KMS-11 (cell line): ENCODE measurements around the gene RNF31.

Experiments
- H2AFZ ChIP-seq: fragments of 200-600 bp; sonication (generic); 2 replicates; pipeline ENCODE4 v1.6.1; 2016; ENCODE audit warnings: antibody characterized with exemption, mixed run types, low read depth
- H3K27ac ChIP-seq: fragments of 200-600 bp; sonication (generic); 2 replicates; pipeline ENCODE4 v1.6.1; 2016; ENCODE audit warnings: mild to moderate bottlenecking, mixed run types
- H3K27me3 ChIP-seq: fragments of 200-600 bp; sonication (generic); 2 replicates; pipeline ENCODE4 v1.6.1; 2017; ENCODE audit warnings: mild to moderate bottlenecking, low read depth, mixed run types, moderate library complexity; ENCODE audit not compliant: insufficient read depth
- H3K36me3 ChIP-seq: fragments of 200-600 bp; sonication (generic); 2 replicates; pipeline ENCODE4 v1.6.1; 2017; ENCODE audit warnings: mild to moderate bottlenecking, mixed run types; ENCODE audit not compliant: insufficient read depth
- H3K4me1 ChIP-seq: fragments of 200-600 bp; sonication (generic); 2 replicates; pipeline ENCODE4 v1.6.1; 2016; ENCODE audit warnings: mild to moderate bottlenecking, low read depth, mixed run types; ENCODE audit not compliant: poor library complexity, severe bottlenecking
- H3K4me2 ChIP-seq: fragments of 200-600 bp; sonication (generic); 2 replicates; pipeline ENCODE4 v1.7.0; 2016; ENCODE audit warnings: mild to moderate bottlenecking, mixed run types
- H3K4me3 ChIP-seq: fragments of 200-600 bp; sonication (generic); IDR thresholded peaks from 2 replicates; pipeline ENCODE4 v1.6.1; 2017; ENCODE audit warnings: low read depth, low read length, mixed read lengths; ENCODE audit not compliant: insufficient read depth
- H3K79me2 ChIP-seq: fragments of 200-600 bp; sonication (generic); 2 replicates; pipeline ENCODE4 v1.6.1; 2016; ENCODE audit warnings: low read depth, mixed run types; ENCODE audit not compliant: insufficient read depth
- H3K9ac ChIP-seq: fragments of 200-600 bp; sonication (generic); 2 replicates; pipeline ENCODE4 v1.6.1; 2016; ENCODE audit warnings: mild to moderate bottlenecking, mixed run types
- H4K20me1 ChIP-seq: fragments of 200-600 bp; sonication (generic); 2 replicates; pipeline ENCODE4 v1.6.1; 2016; ENCODE audit warnings: mild to moderate bottlenecking, mixed run types; ENCODE audit not compliant: insufficient read depth
- TF ChIP-seq, protein P1 (sequence below): fragments of 200-600 bp; sonication (generic); conservative IDR thresholded peaks from 2 replicates; pipeline ENCODE4 v1.6.1; 2017; ENCODE audit warnings: low read depth, mild to moderate bottlenecking, antibody characterized with exemption, low read length, moderate library complexity, mixed read lengths

The RNF31 gene

DNA sequence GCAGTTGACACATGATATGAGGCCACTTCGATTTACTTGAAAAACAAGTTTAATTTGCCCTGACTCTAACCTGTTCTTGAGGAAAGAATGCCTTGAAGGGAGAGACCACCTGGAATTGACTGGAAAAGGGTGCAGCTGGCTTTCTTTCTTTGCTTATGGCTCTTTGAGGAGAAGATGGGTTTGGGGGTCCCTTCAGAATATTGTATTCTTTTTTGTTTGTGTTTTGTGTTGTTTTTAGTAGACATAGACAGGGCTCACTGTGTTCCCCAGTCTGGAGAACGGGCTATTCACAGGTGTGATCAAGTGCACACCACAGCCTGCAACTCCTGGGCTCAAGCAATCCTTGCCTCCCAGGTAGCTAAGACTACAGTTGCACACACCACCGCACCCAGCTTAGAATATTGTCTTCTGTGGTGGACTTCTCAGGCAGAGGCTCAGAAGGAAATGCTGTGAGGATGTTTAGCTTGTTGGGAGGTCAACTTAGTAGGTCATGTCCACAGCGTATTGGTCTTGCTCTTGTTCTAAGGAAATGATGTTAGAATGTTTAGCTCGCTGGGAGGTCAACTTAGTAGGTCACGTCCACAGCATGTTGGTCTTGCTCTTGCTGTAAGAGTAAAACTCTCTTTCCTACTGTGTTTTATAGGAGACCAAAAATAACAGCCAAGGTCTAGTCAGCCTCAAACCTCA is 31.0 kb upstream of the RNF31 start:
- H2AFZ ChIP-seq: no peak overlapping the region
- H3K4me3 ChIP-seq: no peak overlapping the region
- H3K79me2 ChIP-seq: no peaks in the 10 kb centered on the region
- no peak overlapping the region for H3K9ac ChIP-seq
- peaks cover 7% of the 10 kb centered on the region for H3K4me1 ChIP-seq
- H3K36me3 ChIP-seq: no peaks in the 10 kb centered on the region
- peak overlapping the region; percentile 78 for H3K4me2 ChIP-seq
- no peaks in the 10 kb centered on the region for H3K27me3 ChIP-seq
- no peak overlapping the region for H3K27ac ChIP-seq
- H4K20me1 ChIP-seq: no peaks in the 10 kb centered on the region
- TF ChIP-seq, protein P1, sequence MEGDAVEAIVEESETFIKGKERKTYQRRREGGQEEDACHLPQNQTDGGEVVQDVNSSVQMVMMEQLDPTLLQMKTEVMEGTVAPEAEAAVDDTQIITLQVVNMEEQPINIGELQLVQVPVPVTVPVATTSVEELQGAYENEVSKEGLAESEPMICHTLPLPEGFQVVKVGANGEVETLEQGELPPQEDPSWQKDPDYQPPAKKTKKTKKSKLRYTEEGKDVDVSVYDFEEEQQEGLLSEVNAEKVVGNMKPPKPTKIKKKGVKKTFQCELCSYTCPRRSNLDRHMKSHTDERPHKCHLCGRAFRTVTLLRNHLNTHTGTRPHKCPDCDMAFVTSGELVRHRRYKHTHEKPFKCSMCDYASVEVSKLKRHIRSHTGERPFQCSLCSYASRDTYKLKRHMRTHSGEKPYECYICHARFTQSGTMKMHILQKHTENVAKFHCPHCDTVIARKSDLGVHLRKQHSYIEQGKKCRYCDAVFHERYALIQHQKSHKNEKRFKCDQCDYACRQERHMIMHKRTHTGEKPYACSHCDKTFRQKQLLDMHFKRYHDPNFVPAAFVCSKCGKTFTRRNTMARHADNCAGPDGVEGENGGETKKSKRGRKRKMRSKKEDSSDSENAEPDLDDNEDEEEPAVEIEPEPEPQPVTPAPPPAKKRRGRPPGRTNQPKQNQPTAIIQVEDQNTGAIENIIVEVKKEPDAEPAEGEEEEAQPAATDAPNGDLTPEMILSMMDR: no peak

DNA sequence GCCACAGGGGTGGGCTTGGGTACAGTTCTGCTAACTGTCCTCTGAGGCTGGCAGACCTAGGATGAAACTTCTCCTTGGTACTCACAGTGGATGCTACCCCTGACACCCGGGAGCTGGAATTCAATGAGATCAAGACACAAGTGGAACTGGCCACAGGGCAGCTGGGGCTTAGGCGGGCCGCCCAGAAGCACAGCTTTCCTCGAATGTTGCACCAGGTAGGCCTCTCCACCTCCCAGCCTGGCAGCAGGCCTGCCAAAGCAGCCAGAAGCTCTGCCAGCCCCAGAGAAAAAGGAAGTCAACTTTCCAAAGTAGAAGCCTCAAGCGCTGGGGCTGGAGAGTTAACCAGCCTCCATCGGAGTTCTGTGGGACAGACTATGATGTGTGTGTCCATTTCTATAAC is 30.1 kb upstream of the RNF31 start:
- H3K27ac ChIP-seq: no peak overlapping the region
- H2AFZ ChIP-seq: no peak overlapping the region
- H3K4me1 ChIP-seq: peaks cover 7% of the 10 kb centered on the region
- H3K27me3 ChIP-seq: no peaks in the 10 kb centered on the region
- H3K4me2 ChIP-seq: no peak overlapping the region
- H3K79me2 ChIP-seq: no peaks in the 10 kb centered on the region
- H4K20me1 ChIP-seq: no peaks in the 10 kb centered on the region
- TF ChIP-seq, protein P1: no peak
- no peaks in the 10 kb centered on the region for H3K36me3 ChIP-seq
- H3K4me3 ChIP-seq: no peak overlapping the region
- H3K9ac ChIP-seq: no peak overlapping the region

DNA sequence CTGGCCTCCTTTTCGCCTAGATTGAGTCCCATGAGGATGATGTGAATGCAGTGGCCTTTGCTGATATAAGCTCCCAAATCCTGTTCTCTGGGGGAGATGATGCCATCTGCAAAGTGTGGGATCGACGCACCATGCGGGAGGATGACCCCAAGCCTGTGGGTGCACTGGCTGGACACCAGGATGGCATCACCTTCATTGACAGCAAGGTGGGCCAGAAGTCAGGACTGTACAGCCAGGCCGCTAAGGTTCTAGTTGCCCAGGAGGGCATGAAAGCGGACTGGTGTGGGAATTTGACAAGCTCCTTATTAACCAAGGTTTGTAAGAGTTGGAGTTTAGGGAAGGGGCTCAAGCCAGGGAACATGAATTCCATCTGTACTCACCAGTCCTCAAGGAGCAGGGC is 27.6 kb upstream of the RNF31 start:
- Histone ChIP-seq H3K4me3 (no peak overlapping the region), H3K36me3 (no peaks in the 10 kb centered on the region), H3K9ac (no peak overlapping the region), H3K4me2 (no peak overlapping the region), H3K4me1 (peaks cover 7% of the 10 kb centered on the region), H3K27me3 (no peaks in the 10 kb centered on the region), H3K27ac (no peak overlapping the region), H2AFZ (no peak overlapping the region), H3K79me2 (no peaks in the 10 kb centered on the region), H4K20me1 (no peaks in the 10 kb centered on the region)
- TF ChIP-seq, protein P1: no peak

DNA sequence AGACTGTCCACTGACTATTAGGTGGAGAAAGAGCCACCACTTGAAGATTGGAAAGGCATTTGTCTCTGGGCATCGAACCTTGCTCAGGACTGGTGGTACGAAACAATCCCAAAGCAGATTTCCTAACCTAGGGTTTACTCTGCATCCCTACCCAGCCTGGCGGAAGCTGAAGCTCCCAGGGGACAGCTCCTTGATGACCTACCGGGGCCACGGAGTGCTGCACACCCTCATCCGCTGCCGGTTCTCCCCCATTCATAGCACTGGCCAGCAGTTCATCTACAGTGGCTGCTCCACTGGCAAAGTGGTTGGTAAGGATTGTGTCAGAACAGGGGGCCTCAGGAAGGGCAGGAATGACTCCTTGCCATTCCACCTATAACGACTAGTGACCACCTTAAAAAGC is 26.1 kb upstream of the RNF31 start:
- peaks cover under 1% of the 10 kb centered on the region for H3K4me1 ChIP-seq
- no peak overlapping the region for H2AFZ ChIP-seq
- no peak overlapping the region for H3K4me3 ChIP-seq
- TF ChIP-seq, protein P1: no peak
- no peak overlapping the region for H3K4me2 ChIP-seq
- no peak overlapping the region for H3K9ac ChIP-seq
- no peaks in the 10 kb centered on the region for H3K79me2 ChIP-seq
- H3K36me3 ChIP-seq: no peaks in the 10 kb centered on the region
- no peaks in the 10 kb centered on the region for H4K20me1 ChIP-seq
- no peak overlapping the region for H3K27ac ChIP-seq
- H3K27me3 ChIP-seq: no peaks in the 10 kb centered on the region
